ENCODE measurements around the gene FTMT.

Gene FTMT

GRCh38 chr5:121899346-121899745 lies 47.7 kb downstream of the FTMT start:
- H3K4me1 ChIP-seq (ENCODE audit: control insufficient read depth, insufficient read depth, low read length, poor library complexity, severe bottlenecking), result no peaks in the 10 kb centered on the region
- no peak for DNase-seq
- H3K36me3 ChIP-seq (ENCODE audit: control insufficient read depth, insufficient read depth, low read length), result no peaks in the 10 kb centered on the region

More at GRCh38 chr5:121899346-121899745, 47.7 kb downstream of the FTMT start:
- H3K27me3 ChIP-seq (replicated peaks; ENCODE audit: control insufficient read depth, insufficient read depth, low read length, poor library complexity, severe bottlenecking), result no peaks in the 10 kb centered on the region
- no peaks in the 10 kb centered on the region for H3K9me3 ChIP-seq (ENCODE audit: control insufficient read depth, low read length)
- H3K27ac ChIP-seq (ENCODE audit: insufficient read depth, low read length, poor library complexity, severe bottlenecking), result no peak overlapping the region
- no peak overlapping the region for H3K4me3 ChIP-seq (ENCODE audit: insufficient read depth, low read depth, low read length, poor library complexity, severe bottlenecking)

Data from effector memory CD4-positive, alpha-beta T cell (primary cell).